Peyer's patch (tissue), 4 donors: ENCODE measurements around the gene ARHGAP27.
"Not testable (repeated sequence)": the region's sequence is repeated elsewhere in the genome, so short reads cannot be mapped to it uniquely, and the experiment has no call there.

ENCODE experiments used
- CTCF ChIP-seq, 6 experiments: fragments of 450-650 bp in 4 of 6; fragments of 200-600 bp in 2 of 6; sonication (generic) in 1 of 6; IDR thresholded peaks; one replicate each; pipeline ENCODE4 v1.5.1; 2017 to 2019; ENCODE audit warnings: antibody characterized with exemption in 6 of 6, mild to moderate bottlenecking in 3 of 6, moderate library complexity in 1 of 6
- POLR2A ChIP-seq, 2 donors: fragments of 450-650 bp; IDR thresholded peaks; one replicate each; pipeline ENCODE4 v1.5.1; 2017; ENCODE audit warnings: antibody characterized with exemption in 2 of 2, mild to moderate bottlenecking in 2 of 2, moderate library complexity in 2 of 2

GRCh38 chr17:45472249-45472648, 39.6 kb upstream of the ARHGAP27 start:
- TF ChIP-seq CTCF, POLR2A (IDR thresholded peaks at IDR 0.05): not testable (repeated sequence)
